ENCODE measurements around the gene ANKRD31.

DNA sequence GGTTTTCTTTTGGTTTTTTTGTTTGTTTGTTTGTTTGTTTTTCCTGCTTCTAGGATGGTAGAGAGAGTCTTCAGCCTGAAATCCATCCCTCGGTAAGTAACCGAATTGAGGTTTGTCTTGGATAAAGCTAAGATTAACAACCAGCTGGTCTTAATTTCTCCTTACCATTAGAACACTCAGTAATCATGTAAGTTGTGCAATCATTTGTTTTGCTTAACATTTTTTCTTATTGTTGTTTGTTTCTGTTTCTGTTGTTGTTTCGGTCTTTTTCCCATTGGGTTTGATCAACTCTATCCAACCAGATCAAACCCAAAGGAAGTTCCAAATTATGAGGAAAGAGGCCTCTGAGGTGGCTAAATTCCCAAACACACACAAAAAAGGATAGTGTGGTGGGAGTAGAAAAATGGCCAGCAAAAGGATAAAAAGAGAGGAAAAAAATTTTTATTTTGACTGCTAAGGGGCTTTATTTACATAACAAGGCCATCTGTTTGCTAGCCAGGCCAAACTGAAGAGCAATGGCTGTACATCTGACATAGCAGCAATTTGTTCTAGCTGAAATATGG lies 49.6 kb upstream of the ANKRD31 start:
- TF ChIP-seq, protein P1, sequence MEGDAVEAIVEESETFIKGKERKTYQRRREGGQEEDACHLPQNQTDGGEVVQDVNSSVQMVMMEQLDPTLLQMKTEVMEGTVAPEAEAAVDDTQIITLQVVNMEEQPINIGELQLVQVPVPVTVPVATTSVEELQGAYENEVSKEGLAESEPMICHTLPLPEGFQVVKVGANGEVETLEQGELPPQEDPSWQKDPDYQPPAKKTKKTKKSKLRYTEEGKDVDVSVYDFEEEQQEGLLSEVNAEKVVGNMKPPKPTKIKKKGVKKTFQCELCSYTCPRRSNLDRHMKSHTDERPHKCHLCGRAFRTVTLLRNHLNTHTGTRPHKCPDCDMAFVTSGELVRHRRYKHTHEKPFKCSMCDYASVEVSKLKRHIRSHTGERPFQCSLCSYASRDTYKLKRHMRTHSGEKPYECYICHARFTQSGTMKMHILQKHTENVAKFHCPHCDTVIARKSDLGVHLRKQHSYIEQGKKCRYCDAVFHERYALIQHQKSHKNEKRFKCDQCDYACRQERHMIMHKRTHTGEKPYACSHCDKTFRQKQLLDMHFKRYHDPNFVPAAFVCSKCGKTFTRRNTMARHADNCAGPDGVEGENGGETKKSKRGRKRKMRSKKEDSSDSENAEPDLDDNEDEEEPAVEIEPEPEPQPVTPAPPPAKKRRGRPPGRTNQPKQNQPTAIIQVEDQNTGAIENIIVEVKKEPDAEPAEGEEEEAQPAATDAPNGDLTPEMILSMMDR (IDR thresholded peaks at IDR 0.05), result no peak
- TF ChIP-seq ZFX (IDR thresholded peaks at IDR 0.05; ENCODE audit: borderline replicate concordance), result no peak
